ENCODE data around the gene GPR141.
"Not testable (repeated sequence)": the region's sequence is repeated elsewhere in the genome, so short reads cannot be mapped to it uniquely, and the experiment has no call there.

GPR141 gene

GRCh38 chr7:37686556-37687345 is 3.2 kb downstream of the GPR141 start:
- Histone ChIP-seq H3K4me1 (ENCODE audit: control insufficient read depth, insufficient read depth, low read length, unreplicated experiment) (no peaks in the 10 kb centered on the region), H3K27ac (ENCODE audit: low read depth, low read length) (no peak overlapping the region)

GRCh38 chr7:37690206-37690605 is 6.6 kb downstream of the GPR141 start:
- Histone ChIP-seq H3K36me3 (ENCODE audit: insufficient read depth, low read length) (no peaks in the 10 kb centered on the region), H3K79me2 (ENCODE audit: control insufficient read depth, insufficient read depth, low read length, unreplicated experiment) (no peaks in the 10 kb centered on the region), H3K27ac (ENCODE audit: low read depth, low read length) (no peak overlapping the region), H3K27me3 (ENCODE audit: insufficient read depth, low read length) (no peaks in the 10 kb centered on the region), H2AFZ (ENCODE audit: low read length, unreplicated experiment) (no peak overlapping the region), H3K4me3 (ENCODE audit: low read depth, low read length) (no peak overlapping the region), H3K4me1 (ENCODE audit: control insufficient read depth, insufficient read depth, low read length, unreplicated experiment) (no peaks in the 10 kb centered on the region)

More at GRCh38 chr7:37686556-37687345, 3.2 kb downstream of the GPR141 start:
- Histone ChIP-seq H3K4me3 (ENCODE audit: low read depth, low read length) (no peak overlapping the region), H2AFZ (ENCODE audit: low read length, unreplicated experiment) (no peak overlapping the region), H3K79me2 (ENCODE audit: control insufficient read depth, insufficient read depth, low read length, unreplicated experiment) (no peaks in the 10 kb centered on the region), H3K36me3 (ENCODE audit: insufficient read depth, low read length) (no peaks in the 10 kb centered on the region), H3K27me3 (ENCODE audit: insufficient read depth, low read length) (no peaks in the 10 kb centered on the region)

- Histone ChIP-seq H3K4me1 (ENCODE audit: control insufficient read depth, insufficient read depth, low read length, unreplicated experiment) (no peaks in the 10 kb centered on the region), H3K27me3 (ENCODE audit: insufficient read depth, low read length) (no peaks in the 10 kb centered on the region), H3K4me3 (ENCODE audit: low read depth, low read length) (no peak overlapping the region), H2AFZ (ENCODE audit: low read length, unreplicated experiment) (no peak overlapping the region), H3K79me2 (ENCODE audit: control insufficient read depth, insufficient read depth, low read length, unreplicated experiment) (no peaks in the 10 kb centered on the region), H3K27ac (ENCODE audit: low read depth, low read length) (no peak overlapping the region), H3K36me3 (ENCODE audit: insufficient read depth, low read length) (no peaks in the 10 kb centered on the region)
Measured at GRCh38 chr7:37694208-37695094, 10.9 kb downstream of the GPR141 start.

- Histone ChIP-seq H3K36me3 (ENCODE audit: insufficient read depth, low read length) (no peaks in the 10 kb centered on the region), H3K4me1 (ENCODE audit: control insufficient read depth, insufficient read depth, low read length, unreplicated experiment) (no peaks in the 10 kb centered on the region), H3K27me3 (ENCODE audit: insufficient read depth, low read length) (no peaks in the 10 kb centered on the region), H3K27ac (ENCODE audit: low read depth, low read length) (no peak overlapping the region), H2AFZ (ENCODE audit: low read length, unreplicated experiment) (no peak overlapping the region), H3K4me3 (ENCODE audit: low read depth, low read length) (no peak overlapping the region), H3K79me2 (ENCODE audit: control insufficient read depth, insufficient read depth, low read length, unreplicated experiment) (no peaks in the 10 kb centered on the region)
Measured at GRCh38 chr7:37698276-37698675, 14.7 kb downstream of the GPR141 start.

GRCh38 chr7:37698782-37699181 is 15.2 kb downstream of the GPR141 start:
- no peak overlapping the region for H3K4me3 ChIP-seq (ENCODE audit: low read depth, low read length)
- no peaks in the 10 kb centered on the region for H3K27me3 ChIP-seq (ENCODE audit: insufficient read depth, low read length)
- H3K27ac ChIP-seq (ENCODE audit: low read depth, low read length) = no peak overlapping the region
- H3K36me3 ChIP-seq (ENCODE audit: insufficient read depth, low read length) = no peaks in the 10 kb centered on the region
- no peak overlapping the region for H2AFZ ChIP-seq (ENCODE audit: low read length, unreplicated experiment)
- H3K4me1 ChIP-seq (ENCODE audit: control insufficient read depth, insufficient read depth, low read length, unreplicated experiment) = no peaks in the 10 kb centered on the region
- no peaks in the 10 kb centered on the region for H3K79me2 ChIP-seq (ENCODE audit: control insufficient read depth, insufficient read depth, low read length, unreplicated experiment)

- Histone ChIP-seq H3K27me3 (ENCODE audit: insufficient read depth, low read length) (no peaks in the 10 kb centered on the region), H3K4me3 (ENCODE audit: low read depth, low read length) (no peak overlapping the region), H3K27ac (ENCODE audit: low read depth, low read length) (no peak overlapping the region), H3K79me2 (ENCODE audit: control insufficient read depth, insufficient read depth, low read length, unreplicated experiment) (no peaks in the 10 kb centered on the region), H2AFZ (ENCODE audit: low read length, unreplicated experiment) (no peak overlapping the region), H3K36me3 (ENCODE audit: insufficient read depth, low read length) (no peaks in the 10 kb centered on the region), H3K4me1 (ENCODE audit: control insufficient read depth, insufficient read depth, low read length, unreplicated experiment) (no peaks in the 10 kb centered on the region)
Measured at GRCh38 chr7:37701769-37702168, 18.2 kb downstream of the GPR141 start.

- Histone ChIP-seq H2AFZ (ENCODE audit: low read length, unreplicated experiment) (no peak overlapping the region), H3K27me3 (ENCODE audit: insufficient read depth, low read length) (no peaks in the 10 kb centered on the region), H3K4me3 (ENCODE audit: low read depth, low read length) (no peak overlapping the region), H3K36me3 (ENCODE audit: insufficient read depth, low read length) (no peaks in the 10 kb centered on the region), H3K27ac (ENCODE audit: low read depth, low read length) (no peak overlapping the region), H3K79me2 (ENCODE audit: control insufficient read depth, insufficient read depth, low read length, unreplicated experiment) (no peaks in the 10 kb centered on the region), H3K4me1 (ENCODE audit: control insufficient read depth, insufficient read depth, low read length, unreplicated experiment) (no peaks in the 10 kb centered on the region)
Measured at GRCh38 chr7:37703361-37703760, 19.8 kb downstream of the GPR141 start.

- H2AFZ ChIP-seq (ENCODE audit: low read length, unreplicated experiment); H3K4me1 ChIP-seq (ENCODE audit: control insufficient read depth, insufficient read depth, low read length, unreplicated experiment); H3K27ac ChIP-seq (ENCODE audit: low read depth, low read length); H3K79me2 ChIP-seq (ENCODE audit: control insufficient read depth, insufficient read depth, low read length, unreplicated experiment); H3K4me3 ChIP-seq (ENCODE audit: low read depth, low read length); H3K36me3 ChIP-seq (ENCODE audit: insufficient read depth, low read length); H3K27me3 ChIP-seq (ENCODE audit: insufficient read depth, low read length): not testable (repeated sequence)
Measured at GRCh38 chr7:37704328-37704833, 20.8 kb downstream of the GPR141 start.

- no peaks in the 10 kb centered on the region for H3K79me2 ChIP-seq (ENCODE audit: control insufficient read depth, insufficient read depth, low read length, unreplicated experiment)
- H3K4me3 ChIP-seq (ENCODE audit: low read depth, low read length) = no peak overlapping the region
- H3K36me3 ChIP-seq (ENCODE audit: insufficient read depth, low read length) = no peaks in the 10 kb centered on the region
- H2AFZ ChIP-seq (ENCODE audit: low read length, unreplicated experiment) = no peak overlapping the region
- H3K27me3 ChIP-seq (ENCODE audit: insufficient read depth, low read length) = no peaks in the 10 kb centered on the region
- H3K4me1 ChIP-seq (ENCODE audit: control insufficient read depth, insufficient read depth, low read length, unreplicated experiment) = no peaks in the 10 kb centered on the region
- H3K27ac ChIP-seq (ENCODE audit: low read depth, low read length) = no peak overlapping the region
Measured at GRCh38 chr7:37705976-37706375, 22.4 kb downstream of the GPR141 start.

- no peak overlapping the region for H2AFZ ChIP-seq (ENCODE audit: low read length, unreplicated experiment)
- no peaks in the 10 kb centered on the region for H3K27me3 ChIP-seq (ENCODE audit: insufficient read depth, low read length)
- no peaks in the 10 kb centered on the region for H3K36me3 ChIP-seq (ENCODE audit: insufficient read depth, low read length)
- H3K79me2 ChIP-seq (ENCODE audit: control insufficient read depth, insufficient read depth, low read length, unreplicated experiment) = no peaks in the 10 kb centered on the region
- no peak overlapping the region for H3K27ac ChIP-seq (ENCODE audit: low read depth, low read length)
- no peaks in the 10 kb centered on the region for H3K4me1 ChIP-seq (ENCODE audit: control insufficient read depth, insufficient read depth, low read length, unreplicated experiment)
- no peak overlapping the region for H3K4me3 ChIP-seq (ENCODE audit: low read depth, low read length)
Measured at GRCh38 chr7:37706804-37707203, 23.2 kb downstream of the GPR141 start.
